ENCODE results near the gene TXLNA.
A peak's percentile ranks its signal among the peaks of the same experiment; 100 is the strongest.

The TXLNA gene

GRCh38 chr1:32184650-32185049, 5.2 kb downstream of the TXLNA start:
- DNase-seq (ENCODE audit: low read depth in 2 of 2) = no peak

- DNase-seq (ENCODE audit: low read depth in 2 of 2) = no peak
Measured at GRCh38 chr1:32186077-32186476, 6.6 kb downstream of the TXLNA start.

GRCh38 chr1:32186491-32186890, 7.0 kb downstream of the TXLNA start:
- DNase-seq (ENCODE audit: low read depth in 2 of 2) = no peak

- DNase-seq (ENCODE audit: low read depth in 2 of 2) = no peak
Measured at GRCh38 chr1:32187850-32188249, 8.4 kb downstream of the TXLNA start.

- no peak for DNase-seq (ENCODE audit: low read depth in 2 of 2)
Measured at GRCh38 chr1:32192220-32192948, 12.9 kb downstream of the TXLNA start.

- DNase-seq (ENCODE audit: low read depth in 2 of 2) = no peak
Measured at GRCh38 chr1:32194984-32195383, 15.5 kb downstream of the TXLNA start.

GRCh38 chr1:32195531-32195930, 16.1 kb downstream of the TXLNA start:
- DNase-seq (ENCODE audit: low read depth in 2 of 2) = no peak

GRCh38 chr1:32195972-32196823, 16.7 kb downstream of the TXLNA start:
- DNase-seq (ENCODE audit: low read depth in 2 of 2) = no peak

- no peak for DNase-seq (ENCODE audit: low read depth in 2 of 2)
Measured at GRCh38 chr1:32197074-32197473, 17.6 kb downstream of the TXLNA start.

- no peak for DNase-seq (ENCODE audit: low read depth in 2 of 2)
Measured at GRCh38 chr1:32197837-32198236, 18.4 kb downstream of the TXLNA start.

GRCh38 chr1:32198237-32199042, 19.0 kb downstream of the TXLNA start:
- no peak for DNase-seq (ENCODE audit: low read depth in 2 of 2)

- DNase-seq (ENCODE audit: low read depth in 2 of 2) = no peak
Measured at GRCh38 chr1:32199043-32199716, 19.7 kb downstream of the TXLNA start.

- no peak for DNase-seq (ENCODE audit: low read depth in 2 of 2)
Measured at GRCh38 chr1:32199717-32200072, 20.2 kb downstream of the TXLNA start.

GRCh38 chr1:32200226-32201010, 20.9 kb downstream of the TXLNA start, which contains the start of gene CCDC28B:
TSS of gene CCDC28B (plus strand) at chr1:32200595. CDS start at chr1:32201936, 1,341 bp downstream.
- peak in 1 of 2 experiments; percentile 38 for DNase-seq (ENCODE audit: low read depth in 2 of 2)

- no peak for DNase-seq (ENCODE audit: low read depth in 2 of 2)
Measured at GRCh38 chr1:32201011-32201855, 21.8 kb downstream of the TXLNA start.

- DNase-seq (ENCODE audit: low read depth in 2 of 2) = no peak
Measured at GRCh38 chr1:32204943-32205361, 25.5 kb downstream of the TXLNA start.

- DNase-seq (ENCODE audit: low read depth in 2 of 2) = peak; percentile 44 to 47
Measured at GRCh38 chr1:32205401-32206370, 26.2 kb downstream of the TXLNA start, which contains the start of gene IQCC. TSS of gene IQCC (plus strand) at chr1:32205671. CDS start at chr1:32205682, 11 bp downstream.

GRCh38 chr1:32208469-32208868, 29.0 kb downstream of the TXLNA start:
- no peak for DNase-seq (ENCODE audit: low read depth in 2 of 2)

Data from fibroblast of skin of left quadriceps (primary cell).